ENCODE data around the gene RASAL2.
"Not testable (repeated sequence)": the region's sequence is repeated elsewhere in the genome, so short reads cannot be mapped to it uniquely, and the experiment has no call there.

Gene RASAL2

DNA sequence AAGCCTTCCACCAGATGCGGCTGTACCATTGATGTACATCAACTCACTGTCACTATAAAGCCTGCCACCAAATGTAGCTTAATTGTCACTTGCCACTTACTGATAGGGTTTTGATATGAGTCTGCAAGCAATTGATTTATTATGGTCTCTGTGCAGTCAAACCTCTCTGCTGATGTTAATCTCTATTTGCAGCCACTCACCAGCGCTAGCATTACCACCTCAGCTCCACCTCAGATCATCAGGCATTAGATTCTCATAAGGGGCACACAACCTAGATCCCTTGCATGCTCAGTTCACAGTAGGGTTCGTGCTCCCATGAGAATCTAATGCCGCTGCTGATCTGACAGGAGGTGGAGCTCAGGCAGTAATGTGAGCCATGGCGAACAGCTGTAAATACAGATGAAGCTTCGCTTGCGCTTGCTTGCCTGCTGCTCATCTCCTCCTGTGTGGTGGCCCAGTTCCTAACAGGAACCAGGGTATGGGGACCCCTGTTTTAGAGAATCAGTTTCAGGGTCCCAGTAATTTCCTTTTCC, 26.7 kb downstream of the RASAL2 start:
- not testable (repeated sequence) for DNase-seq

- no peak for DNase-seq
Observed at GRCh38 chr1:178121883-178122282, 28.0 kb downstream of the RASAL2 start.

DNA sequence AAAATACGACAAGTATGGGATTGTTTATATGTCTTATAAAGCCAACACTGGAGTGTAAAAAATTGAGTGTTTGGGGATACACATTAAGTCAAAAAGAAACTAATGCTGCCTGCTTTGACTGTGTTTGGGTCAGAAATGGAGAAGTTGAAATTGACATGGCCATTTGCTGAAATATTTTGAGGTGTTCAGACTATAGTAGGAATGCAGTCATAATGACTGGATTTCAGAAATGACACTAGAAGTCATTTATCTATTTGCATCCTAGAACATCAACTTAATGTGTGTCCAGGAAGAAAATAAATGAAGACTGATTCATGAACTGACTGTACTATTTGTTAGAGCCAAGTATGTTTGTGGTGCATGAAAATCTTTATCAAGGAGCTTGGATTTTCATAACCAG, 28.4 kb downstream of the RASAL2 start:
- DNase-seq = no peak

DNA sequence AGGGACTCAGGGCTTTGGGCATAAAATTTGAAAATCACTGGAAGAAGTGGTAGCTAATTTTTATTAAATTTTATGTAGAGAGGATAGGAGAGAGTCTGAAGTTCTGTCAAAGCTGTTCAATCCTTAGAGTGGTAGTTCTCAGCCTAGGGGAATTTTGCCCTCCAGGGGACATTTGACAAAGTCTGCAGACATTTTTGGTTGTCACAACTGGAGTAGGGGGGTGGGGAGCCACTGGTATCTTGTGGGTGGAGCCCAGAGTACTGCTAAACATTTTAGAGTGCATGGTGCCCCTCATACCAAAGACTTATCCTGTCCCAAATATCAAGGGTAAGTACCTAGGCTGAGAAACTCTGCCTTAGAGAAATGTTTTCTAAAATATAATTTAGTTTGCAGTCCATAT, 30.2 kb downstream of the RASAL2 start:
- DNase-seq = no peak

DNA sequence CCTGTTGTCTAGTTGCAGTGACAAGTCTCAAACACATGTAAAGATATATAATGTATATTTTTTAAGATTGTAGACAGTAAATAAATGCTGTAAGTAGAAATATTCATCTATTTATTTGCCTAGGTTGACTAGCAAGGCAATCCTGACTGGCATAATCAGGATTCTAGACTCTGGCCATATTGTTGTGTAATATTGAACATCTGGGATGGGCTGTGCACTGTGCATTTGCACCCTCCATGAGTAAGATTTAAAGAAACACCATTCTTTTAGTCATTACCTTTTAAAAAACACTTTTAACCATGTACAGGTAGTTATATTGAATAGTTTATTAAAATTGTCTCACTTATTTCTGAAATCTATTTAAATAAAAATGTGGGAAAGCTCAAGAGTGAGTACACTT, 32.4 kb downstream of the RASAL2 start:
- DNase-seq = no peak

DNA sequence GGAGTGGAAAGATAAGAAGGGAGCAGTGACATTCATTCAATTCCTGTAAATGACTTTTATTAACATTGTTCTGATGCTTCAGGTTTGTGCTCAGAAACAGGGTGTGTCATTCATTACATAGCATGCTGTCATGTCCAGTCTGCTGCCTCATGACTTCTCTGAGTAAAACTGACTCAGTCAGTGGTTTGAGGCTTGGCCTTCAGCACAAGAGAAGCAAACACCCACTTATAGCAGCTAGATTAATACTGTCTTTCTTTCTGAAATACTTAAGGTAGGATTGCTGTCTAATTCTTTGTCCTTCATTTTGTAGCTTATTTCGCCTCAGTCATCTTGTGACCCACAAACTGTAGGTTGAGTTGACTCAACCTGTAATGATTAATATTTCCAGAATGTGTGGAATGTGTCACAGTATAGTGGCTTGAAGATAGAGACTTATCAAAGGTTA, 32.9 kb downstream of the RASAL2 start:
- DNase-seq = no peak

DNA sequence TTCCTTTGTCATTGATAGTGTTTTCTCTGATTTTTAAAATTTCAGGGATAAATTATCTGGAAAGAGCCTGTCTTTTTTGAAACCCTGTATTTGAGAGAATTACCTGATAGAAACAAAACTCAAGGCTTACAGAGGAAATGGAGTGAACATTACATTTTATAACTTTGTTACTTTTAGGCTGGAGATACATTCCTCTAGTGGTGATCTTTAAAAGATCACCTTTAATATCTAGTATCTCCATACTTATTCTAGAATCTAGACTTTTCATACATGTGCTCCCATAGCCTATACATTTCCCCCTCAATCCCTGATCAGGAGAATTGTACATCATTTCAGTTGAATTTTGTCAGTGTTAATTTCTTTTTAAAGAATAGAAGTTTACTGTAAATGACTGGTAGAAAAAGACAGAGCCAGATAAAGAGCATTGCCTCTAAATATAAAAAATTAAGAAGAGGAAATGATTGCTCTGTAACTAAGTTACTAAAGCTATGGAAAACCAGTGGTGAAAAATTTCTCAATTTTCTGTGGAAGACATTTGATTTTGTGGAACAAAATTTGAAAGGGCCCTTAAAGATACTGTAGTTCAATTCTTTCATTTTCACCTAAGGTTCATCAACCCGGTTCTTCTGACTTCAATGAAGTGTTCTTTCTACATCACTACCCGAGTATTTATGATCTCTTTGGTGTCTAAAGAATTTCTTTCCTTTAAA, 33.7 kb downstream of the RASAL2 start:
- no peak for DNase-seq

GRCh38 chr1:178133239-178133989, 39.5 kb downstream of the RASAL2 start:
- no peak for DNase-seq

DNA sequence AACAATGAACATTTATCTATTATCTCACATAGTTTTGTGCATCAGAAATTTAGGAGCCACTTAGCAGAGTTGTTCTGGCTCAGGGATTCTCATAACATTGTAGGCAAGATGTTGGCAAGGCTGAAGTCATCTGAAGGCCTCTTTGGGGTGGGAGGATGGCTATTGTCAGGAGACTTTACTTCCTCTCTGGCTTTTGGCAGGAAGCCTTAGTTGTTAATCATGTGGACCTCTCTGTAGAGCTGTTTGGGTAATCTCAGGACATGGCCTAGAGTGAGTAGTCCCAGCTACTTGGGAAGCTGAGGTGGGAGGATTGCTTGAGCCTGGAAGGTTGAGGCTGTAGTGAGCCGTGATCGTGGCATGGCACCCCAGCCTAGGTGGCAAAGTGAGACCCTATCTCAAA, 40.2 kb downstream of the RASAL2 start:
- DNase-seq = no peak

DNA sequence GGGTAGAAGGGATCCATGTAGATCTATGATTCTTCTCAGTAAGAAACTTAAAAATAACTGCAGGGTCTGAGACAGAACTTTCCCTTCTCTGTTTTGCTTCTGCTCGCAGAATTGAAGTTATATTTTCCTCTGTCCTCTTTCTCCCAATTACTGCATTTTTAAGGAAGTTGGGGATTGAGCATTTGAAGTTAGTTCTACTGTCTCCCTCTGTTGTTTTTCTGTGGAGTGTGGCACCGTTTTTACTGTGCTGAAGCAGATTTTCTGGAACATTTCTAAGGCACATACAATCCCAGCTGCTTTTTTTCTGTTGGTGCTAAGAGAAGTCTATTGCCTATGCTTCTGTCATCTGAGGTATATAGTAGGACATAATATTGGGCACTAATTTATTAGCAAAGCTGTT, 43.3 kb downstream of the RASAL2 start:
- DNase-seq = no peak

GRCh38 chr1:178142806-178143205, 48.9 kb downstream of the RASAL2 start:
- no peak for DNase-seq

DNA sequence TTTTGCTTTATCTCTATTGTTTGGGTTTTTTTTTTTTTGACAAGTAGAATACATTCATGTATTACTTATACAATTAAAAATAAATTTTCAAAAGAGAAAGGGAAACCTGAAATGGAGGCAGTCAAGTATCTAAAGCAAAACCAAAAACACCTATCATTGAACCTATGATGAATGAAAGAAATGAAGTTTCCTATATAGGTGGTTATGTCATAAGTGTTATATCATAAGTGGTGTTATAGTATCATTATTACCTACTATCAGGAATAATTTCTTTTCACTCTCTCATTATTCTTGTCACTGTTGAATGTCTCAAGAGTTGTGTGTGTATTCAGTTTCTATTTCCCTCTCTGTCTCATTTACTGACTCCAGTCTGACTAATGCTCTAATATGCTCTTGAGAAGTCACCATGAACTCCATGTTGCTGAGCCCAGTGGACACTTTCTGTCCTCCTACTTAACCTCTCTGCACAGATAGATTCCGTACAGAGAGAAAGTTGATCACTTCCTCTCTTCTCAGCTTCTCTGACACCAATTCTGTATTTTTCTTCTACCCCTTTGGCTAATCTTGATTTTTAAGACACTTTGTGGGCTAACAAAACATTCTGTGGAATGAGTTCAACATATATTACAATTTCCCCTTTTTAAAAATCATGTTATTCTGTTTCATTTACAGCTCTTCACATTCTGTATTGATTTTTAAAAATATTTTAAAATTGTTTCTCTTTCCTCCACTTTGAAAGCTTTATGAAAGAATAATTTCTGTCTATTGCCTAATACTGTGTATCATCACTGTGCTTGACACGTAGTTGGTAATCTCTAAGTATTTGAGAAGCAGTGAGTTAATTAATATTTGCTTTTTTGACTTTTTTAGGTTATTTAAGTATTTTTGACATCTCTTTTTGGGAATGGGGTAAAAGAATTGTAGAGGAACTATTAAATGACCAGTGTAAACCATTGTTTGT, 50.1 kb downstream of the RASAL2 start:
- no peak for DNase-seq

GRCh38 chr1:178145605-178146004, 51.7 kb downstream of the RASAL2 start:
- no peak for DNase-seq

GRCh38 chr1:178146436-178146835, 52.5 kb downstream of the RASAL2 start:
- DNase-seq = peak in 1 of 2 experiments; percentile 31

- DNase-seq = no peak
Observed at GRCh38 chr1:178150610-178151009, 56.7 kb downstream of the RASAL2 start.

GRCh38 chr1:178151831-178152230, 57.9 kb downstream of the RASAL2 start:
- DNase-seq = no peak

DNA sequence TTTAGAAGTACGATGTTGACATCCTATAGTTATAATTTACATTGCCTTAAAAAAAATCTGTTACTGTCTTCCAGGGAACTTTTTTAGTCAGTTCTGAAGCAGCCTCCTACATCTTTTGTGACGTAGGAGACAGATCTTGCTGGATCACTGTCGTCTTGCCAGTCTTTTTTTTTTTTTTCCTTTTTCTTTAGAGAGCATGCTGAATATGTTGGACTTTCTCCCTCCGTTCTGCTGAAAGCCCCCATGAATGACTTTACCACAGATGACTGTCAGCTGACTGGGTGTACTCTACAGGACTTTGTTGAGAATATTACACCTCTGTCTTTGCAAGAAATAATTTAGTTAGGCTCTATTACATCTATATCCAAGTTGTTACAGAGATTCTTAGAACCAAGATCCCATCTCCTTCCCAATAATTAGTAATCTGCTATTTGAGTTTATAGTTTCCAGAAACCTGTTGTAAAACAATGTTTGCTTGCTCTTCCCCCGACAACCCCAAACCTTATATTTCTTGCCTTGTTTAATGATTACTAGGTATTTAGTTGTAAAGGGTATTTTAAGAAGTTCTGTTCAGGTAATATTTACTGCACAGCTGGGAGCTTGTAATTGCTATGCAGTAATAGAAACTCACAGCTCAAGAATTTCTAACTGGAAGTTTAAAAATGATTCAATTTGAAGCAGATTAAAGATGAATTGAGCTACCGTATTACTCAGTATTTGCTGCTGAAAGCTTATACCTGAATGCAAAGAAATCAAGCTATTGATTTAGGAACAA, 61.8 kb downstream of the RASAL2 start:
- DNase-seq = no peak

- no peak for DNase-seq
Observed at GRCh38 chr1:178160736-178161475, 67.0 kb downstream of the RASAL2 start.

DNA sequence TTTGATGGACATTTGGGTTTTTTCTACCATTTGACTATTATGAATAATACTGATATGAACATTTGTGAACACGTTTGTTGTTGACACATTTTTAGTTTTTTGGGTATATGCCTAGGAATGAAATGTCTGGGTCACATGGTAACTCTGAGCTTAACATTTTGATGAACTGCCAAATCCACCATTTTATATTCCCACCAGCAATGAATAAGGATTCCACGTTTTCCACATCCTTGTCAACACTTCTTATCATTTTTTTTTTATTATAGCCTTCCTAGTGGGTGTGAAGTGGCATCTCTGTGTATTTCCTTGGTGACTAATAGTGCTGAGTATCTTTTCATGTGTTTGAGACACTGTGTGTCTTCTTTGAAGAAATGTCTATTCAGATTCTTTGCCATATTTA, 67.6 kb downstream of the RASAL2 start:
- no peak for DNase-seq

DNA sequence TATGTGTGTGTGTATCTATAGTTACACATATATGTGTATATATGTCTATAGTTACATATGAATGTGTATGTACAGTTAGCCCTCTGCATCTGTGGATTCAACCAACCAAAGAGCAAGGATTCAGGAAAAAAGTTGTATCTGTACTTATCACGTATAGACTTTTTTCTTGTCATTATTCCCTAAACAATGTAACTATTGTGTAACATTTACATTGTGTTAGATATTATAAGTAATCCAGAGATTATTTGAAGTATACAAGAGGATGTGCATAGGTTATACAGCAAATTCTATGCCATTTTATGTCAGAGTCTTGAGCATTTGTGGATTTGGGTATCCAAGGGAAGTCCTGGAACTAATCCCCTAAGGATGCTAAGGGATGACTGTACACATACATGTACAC, 71.3 kb downstream of the RASAL2 start:
- no peak for DNase-seq

GRCh38 chr1:178166429-178167024, 72.6 kb downstream of the RASAL2 start:
- DNase-seq = no peak

Data from NCI-H1930 (cell line).